Body of pancreas (tissue), 4 donors: Measurements from ENCODE around the gene FMO5. TPM values are rescaled to one million over a fixed set of nuclear protein-coding genes. Genes with fewer than 3 reads are reported as not detected.
"Not testable (repeated sequence)": the region's sequence is repeated elsewhere in the genome, so short reads cannot be mapped to it uniquely, and the experiment has no call there.

ENCODE experiments used
- ATAC-seq: fragments of 150-250 bp; one replicate; pipeline ENCODE4 v1.9.1; 2016
- DNase-seq, 4 donors: peaks; one replicate each; pipeline ENCODE4 v3.0.0-alpha.2; 2019
- H3K27ac ChIP-seq, 4 donors: fragments of 200-600 bp; sonication (generic); 1 replicate in 3 of 4; 2 replicates in 1 of 4; pipeline versions ENCODE4 v1.5.1 to v1.6.1; 2016 to 2019; ENCODE audit warnings: mild to moderate bottlenecking in 1 of 4, mixed read lengths in 1 of 4, moderate library complexity in 1 of 4
- H3K27me3 ChIP-seq, 2 donors: fragments of 200-600 bp; sonication (generic); one replicate each; pipeline ENCODE4 v1.6.0; 2016; ENCODE audit warnings: mild to moderate bottlenecking in 1 of 2
- H3K36me3 ChIP-seq, 2 donors: fragments of 200-600 bp; sonication (generic); replicated peaks in 1 of 2; 2 replicates each; pipeline ENCODE4 v1.5.1; 2016; ENCODE audit warnings: low read depth in 2 of 2; ENCODE audit not compliant: insufficient read depth in 1 of 2
- H3K4me1 ChIP-seq: fragments of 200-600 bp; sonication (generic); one replicate; pipeline ENCODE4 v1.6.0; 2016
- H3K4me3 ChIP-seq, 2 donors: fragments of 200-600 bp; sonication (generic); 1 replicate in 1 of 2; 2 replicates in 1 of 2; pipeline ENCODE4 v1.5.1; 2016 to 2019
- H3K9me3 ChIP-seq, 3 donors: fragments of 200-600 bp; sonication (generic); 1 replicate in 2 of 3; 2 replicates in 1 of 3; pipeline ENCODE4 v1.5.1; 2016
- CTCF ChIP-seq, 7 experiments: fragments of 450-650 bp in 4 of 7; fragments of 200-600 bp in 3 of 7; sonication (generic) in 3 of 7; IDR thresholded peaks; one replicate each; pipeline ENCODE4 v1.5.1; 2016 to 2019; ENCODE audit warnings: antibody characterized with exemption in 7 of 7
- POLR2A ChIP-seq, 3 donors: fragments of 450-650 bp; IDR thresholded peaks; one replicate each; pipeline ENCODE4 v1.6.1; 2016; ENCODE audit warnings: antibody characterized with exemption in 3 of 3, mild to moderate bottlenecking in 2 of 3
- WGBS, 2 donors: methylation state at CpG; one replicate each; pipeline ENCODE4 v1.1.5; 2017; 5-methylcytosine and 5-hydroxymethylcytosine counted together
- intact Hi-C: fragments of 100-400 bp; cut with DNase I; formaldehyde crosslinking; loops from one replicate; pipeline ENCODE4 v1.15.1; 2023
- total RNA-seq, 2 donors: library from RNA; depleted of rRNA; stranded (reverse); fragments of >200 nt; gene quantifications; one replicate each; pipeline ENCODE4 v1.1.0, GENCODE V29; 2016

Gene FMO5
- total RNA-seq, 2 donors from 2014 or later: 30.6 to 68.6 TPM

- no peak for TF ChIP-seq CTCF (IDR thresholded peaks at IDR 0.05)
- TF ChIP-seq POLR2A (IDR thresholded peaks at IDR 0.05): no peak
- Histone ChIP-seq H3K27ac (peak overlapping the region; percentile 69 to 91 (median 79)), H3K27me3 (no peaks in the 10 kb centered on the region), H3K36me3 (no peaks in the 10 kb centered on the region), H3K9me3 (no peaks in the 10 kb centered on the region), H3K4me1 (peaks cover 53% of the 10 kb centered on the region), H3K4me3 (no peak overlapping the region)
- ATAC-seq: no peak
- DNase-seq: no peak
- WGBS, 2 donors: 8 to 27% methylated on average over 7 to 9 of the region's 9 CpGs
- intact Hi-C loops: loop anchor here (10.0 kb wide), 1 partner anchor 67 kb away; the partner anchor contains the start of gene PRKAB2
Measured at GRCh38 chr1:147241934-147242448, 16.9 kb upstream of the FMO5 start.

GRCh38 chr1:147240131-147240721 is 15.1 kb upstream of the FMO5 start:
- H3K9me3 ChIP-seq, H3K36me3 ChIP-seq, H3K27me3 ChIP-seq, H3K4me3 ChIP-seq, DNase-seq, ATAC-seq: not testable (repeated sequence)
- Histone ChIP-seq H3K4me1 (peaks cover 69% of the 10 kb centered on the region), H3K27ac (peak overlapping the region in 2 of 4 donors; percentile 77 to 81)
- 76 to 87% methylated on average over 5 of the region's 5 CpGs for WGBS, 2 donors
- intact Hi-C loops: loop anchor here (10.0 kb wide), 1 partner anchor 65 kb away; the partner anchor contains the start of gene PRKAB2

- no peak for ATAC-seq
Measured at GRCh38 chr1:147238925-147239820, 14.0 kb upstream of the FMO5 start.

GRCh38 chr1:147238053-147238902 is 13.1 kb upstream of the FMO5 start:
- peak; percentile 42 for ATAC-seq
- Histone ChIP-seq H3K36me3 (no peaks in the 10 kb centered on the region), H3K27ac (peak overlapping the region; percentile 34 to 81 (median 78)), H3K9me3 (no peaks in the 10 kb centered on the region), H3K27me3 (no peaks in the 10 kb centered on the region), H3K4me1 (peaks cover 75% of the 10 kb centered on the region), H3K4me3 (no peak overlapping the region)
- DNase-seq: peak in 1 of 4 donors; percentile 41
- WGBS, 2 donors: 17 to 26% methylated on average over 3 of the region's 3 CpGs
- TF ChIP-seq POLR2A (IDR thresholded peaks at IDR 0.05): no peak
- intact Hi-C loops: no loop called here

More at GRCh38 chr1:147238925-147239820, 14.0 kb upstream of the FMO5 start:
- H3K27me3 ChIP-seq: no peaks in the 10 kb centered on the region
- peak overlapping the region; percentile 34 to 81 (median 78) for H3K27ac ChIP-seq
- WGBS, 2 donors: 25 to 34% methylated on average over 11 of the region's 11 CpGs
- intact Hi-C loops: no loop called here
- DNase-seq: no peak
- no peaks in the 10 kb centered on the region for H3K9me3 ChIP-seq
- H3K36me3 ChIP-seq: no peaks in the 10 kb centered on the region
- no peak overlapping the region for H3K4me3 ChIP-seq
- H3K4me1 ChIP-seq: peaks cover 77% of the 10 kb centered on the region
- TF ChIP-seq CTCF (IDR thresholded peaks at IDR 0.05) (no peak), POLR2A (IDR thresholded peaks at IDR 0.05) (no peak)

- DNase-seq: peak; percentile 35 to 58 (median 46)
- peak; percentile 27 for ATAC-seq
- peak overlapping the region; percentile 46 to 81 (median 78) for H3K27ac ChIP-seq
Measured at GRCh38 chr1:147236959-147237791, 12.0 kb upstream of the FMO5 start.

More at GRCh38 chr1:147236959-147237791, 12.0 kb upstream of the FMO5 start:
- Histone ChIP-seq H3K4me1 (peaks cover 79% of the 10 kb centered on the region), H3K4me3 (no peak overlapping the region), H3K36me3 (no peaks in the 10 kb centered on the region), H3K9me3 (no peaks in the 10 kb centered on the region), H3K27me3 (no peaks in the 10 kb centered on the region)
- 8 to 25% methylated on average over 2 to 3 of the region's 3 CpGs for WGBS, 2 donors
- TF ChIP-seq CTCF (IDR thresholded peaks at IDR 0.05): no peak
- TF ChIP-seq POLR2A (IDR thresholded peaks at IDR 0.05): no peak
- intact Hi-C loops: no loop called here
